GM18508 (cell line): ENCODE measurements around the gene DEDD.
A peak's percentile ranks its signal among the peaks of the same experiment; 100 is the strongest.

Experiments
- ATAC-seq: cut with Tn5 transposase; IDR thresholded peaks from one replicate; pipeline ENCODE4 v1.9.1; 2021; ENCODE audit warnings: moderate number of reproducible peaks; ENCODE audit not compliant: insufficient read depth, unreplicated experiment

DEDD gene

GRCh38 chr1:161164901-161165610, 32.6 kb upstream of the DEDD start:
- ATAC-seq = no peak

DNA sequence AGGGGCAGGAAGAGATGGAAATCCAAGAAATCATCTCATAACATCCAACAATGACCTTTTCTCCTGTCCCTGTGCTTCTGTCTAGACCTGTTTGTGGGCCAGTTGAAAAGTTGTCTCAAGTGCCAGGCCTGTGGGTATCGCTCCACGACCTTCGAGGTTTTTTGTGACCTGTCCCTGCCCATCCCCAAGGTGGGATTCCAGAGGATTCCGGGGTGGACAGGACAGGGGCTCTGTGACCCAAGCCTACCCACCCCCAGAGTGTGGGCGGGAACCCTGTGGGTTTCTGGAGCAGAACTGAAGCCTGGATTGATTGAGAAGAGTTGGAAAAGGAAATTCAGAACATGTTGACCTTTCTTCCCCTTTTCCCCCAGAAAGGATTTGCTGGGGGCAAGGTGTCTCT, 31.3 kb upstream of the DEDD start:
- ATAC-seq = no peak

DNA sequence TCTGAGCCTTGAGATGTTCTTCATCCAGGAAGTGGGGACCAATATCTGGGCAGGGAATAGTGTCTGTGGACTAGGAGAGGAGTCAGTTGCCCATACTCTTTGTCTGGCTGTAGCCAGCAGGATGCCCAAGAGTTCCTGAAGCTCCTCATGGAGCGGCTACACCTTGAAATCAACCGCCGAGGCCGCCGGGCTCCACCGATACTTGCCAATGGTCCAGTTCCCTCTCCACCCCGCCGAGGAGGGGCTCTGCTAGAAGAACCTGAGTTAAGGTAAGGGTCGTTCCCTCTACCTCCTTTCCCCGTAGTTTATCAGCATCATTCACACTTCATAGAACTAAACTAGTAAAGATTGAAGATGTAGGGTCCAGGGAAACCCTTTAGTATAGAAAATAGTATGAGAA, 30.3 kb upstream of the DEDD start:
- ATAC-seq = no peak

DNA sequence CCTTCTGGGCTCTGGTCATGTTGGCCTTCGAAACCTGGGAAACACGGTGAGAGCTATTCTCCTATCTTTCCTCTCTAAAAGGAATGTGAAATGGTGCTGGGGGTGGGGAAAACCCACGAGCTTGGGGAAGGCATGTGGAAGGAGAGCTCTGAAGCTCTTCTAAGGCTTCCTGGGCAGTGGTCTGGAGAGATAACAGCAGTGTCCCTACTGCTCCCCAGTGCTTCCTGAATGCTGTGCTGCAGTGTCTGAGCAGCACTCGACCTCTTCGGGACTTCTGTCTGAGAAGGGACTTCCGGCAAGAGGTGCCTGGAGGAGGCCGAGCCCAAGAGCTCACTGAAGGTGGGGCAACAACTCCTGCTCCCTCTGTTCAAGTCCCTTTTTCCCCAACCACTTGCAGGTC, 29.6 kb upstream of the DEDD start:
- no peak for ATAC-seq

GRCh38 chr1:161161652-161162051, 29.2 kb upstream of the DEDD start:
- ATAC-seq = no peak

DNA sequence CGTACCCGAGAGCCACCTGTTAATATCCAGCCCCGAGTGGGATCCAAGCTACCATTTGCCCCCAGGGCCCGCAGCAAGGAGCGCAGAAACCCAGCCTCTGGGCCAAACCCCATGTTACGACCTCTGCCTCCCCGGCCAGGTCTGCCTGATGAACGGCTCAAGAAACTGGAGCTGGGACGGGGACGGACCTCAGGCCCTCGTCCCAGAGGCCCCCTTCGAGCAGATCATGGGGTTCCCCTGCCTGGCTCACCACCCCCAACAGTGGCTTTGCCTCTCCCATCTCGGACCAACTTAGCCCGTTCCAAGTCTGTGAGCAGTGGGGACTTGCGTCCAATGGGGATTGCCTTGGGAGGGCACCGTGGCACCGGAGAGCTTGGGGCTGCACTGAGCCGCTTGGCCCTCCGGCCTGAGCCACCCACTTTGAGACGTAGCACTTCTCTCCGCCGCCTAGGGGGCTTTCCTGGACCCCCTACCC, 28.2 kb upstream of the DEDD start:
- ATAC-seq = no peak

- ATAC-seq = no peak
Observed at GRCh38 chr1:161159913-161160243, 27.4 kb upstream of the DEDD start.

DNA sequence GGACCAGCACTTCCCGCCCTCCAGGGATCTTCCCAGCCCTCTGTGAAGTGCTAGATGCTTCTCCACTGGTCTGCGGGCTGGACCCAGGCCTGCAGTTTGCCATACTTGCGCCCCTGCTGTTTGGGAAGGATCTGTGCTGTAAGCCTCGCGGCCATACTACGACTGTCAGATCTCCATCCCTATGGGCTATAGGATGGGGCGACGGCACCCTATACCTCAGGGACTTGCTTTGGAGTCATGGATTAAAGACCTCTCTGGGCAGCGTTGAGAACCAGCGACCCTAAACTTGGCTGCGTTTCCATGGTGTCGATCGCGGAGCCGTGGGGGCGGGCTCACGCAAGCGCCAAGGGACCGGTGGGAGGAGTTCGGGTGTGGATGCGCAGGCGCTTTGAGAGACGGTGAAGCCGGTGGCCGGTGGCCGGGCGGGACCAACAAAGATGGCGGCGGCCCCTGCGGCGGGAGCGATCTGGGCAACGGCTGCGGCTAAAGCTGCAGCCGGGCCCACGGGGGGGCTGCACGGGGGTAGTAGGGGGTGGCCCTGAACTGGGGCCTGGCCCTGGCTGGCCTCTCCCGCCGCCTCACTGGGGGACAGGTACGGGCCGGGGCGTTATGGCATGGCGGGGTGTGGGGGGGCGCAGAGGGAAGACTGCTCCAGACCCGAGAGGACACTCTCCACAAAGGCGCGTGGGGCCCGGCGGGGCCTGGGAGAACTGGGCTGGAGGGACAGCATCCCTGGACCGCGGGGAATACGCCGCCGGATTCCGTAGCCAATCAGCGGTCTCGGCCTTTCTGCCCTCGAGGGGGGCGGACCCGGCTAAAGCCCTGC, 26.8 kb upstream of the DEDD start, which contains the start of gene USP21:
Gene USP21, plus strand, starts transcription at position 414 of the 826 bp plus-strand sequence. CDS start 1,141 bp downstream, outside the sequence.
- peak; percentile 44 for ATAC-seq

DNA sequence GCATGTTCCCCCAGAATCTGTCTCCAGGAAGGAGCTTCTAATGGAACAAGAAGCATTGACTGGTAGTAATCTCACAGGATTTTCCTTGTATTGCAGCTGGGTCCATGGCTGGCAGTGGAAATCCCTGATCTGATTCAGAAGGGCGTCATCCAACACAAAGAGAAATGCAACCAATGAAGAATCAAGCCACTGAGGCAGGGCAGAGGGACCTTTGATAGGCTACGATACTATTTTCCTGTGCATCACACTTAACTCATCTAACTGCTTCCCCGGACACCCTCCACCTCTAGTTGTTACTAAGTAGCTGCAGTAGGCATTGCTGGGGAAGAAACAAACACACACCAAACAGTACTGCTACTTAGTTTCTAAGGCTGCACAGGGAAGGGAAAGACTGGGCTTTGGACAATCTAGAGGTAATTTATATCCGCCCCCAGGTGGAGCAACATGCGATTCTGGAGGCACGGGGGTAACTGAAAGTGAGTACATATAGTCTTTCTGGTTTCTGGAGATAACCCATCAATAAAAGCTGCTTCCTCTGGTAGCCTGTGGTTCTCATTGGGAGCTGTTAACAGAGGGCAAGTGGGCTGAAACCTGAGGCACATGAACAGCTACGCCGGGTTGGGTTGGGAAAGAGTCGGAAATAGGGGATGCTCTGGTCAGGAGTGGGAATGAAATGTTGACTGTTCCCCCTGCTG, 26.0 kb upstream of the DEDD start:
- ATAC-seq = no peak

DNA sequence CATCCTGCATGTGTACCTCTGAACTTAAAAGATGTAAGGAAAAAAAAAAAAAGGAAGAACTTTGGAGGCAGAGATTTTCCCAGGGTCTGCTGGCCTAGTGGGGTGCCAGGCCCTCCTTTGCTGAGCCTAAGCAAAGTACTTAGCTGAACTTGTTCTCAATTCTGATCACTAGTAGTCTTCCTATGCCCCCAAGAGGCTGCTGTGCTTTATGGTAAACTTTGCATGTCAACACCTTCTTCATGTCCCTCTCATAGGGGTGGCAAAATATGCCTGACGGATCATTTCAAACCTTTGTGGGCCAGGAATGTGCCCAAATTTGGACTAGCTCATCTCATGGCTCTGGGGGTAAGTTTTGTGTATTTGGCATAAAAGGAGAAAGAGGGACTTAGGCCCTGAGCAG, 25.4 kb upstream of the DEDD start:
- no peak for ATAC-seq

- peak; percentile 51 for ATAC-seq
Observed at GRCh38 chr1:161153682-161154337, 21.3 kb upstream of the DEDD start, which contains the start of gene UFC1. Gene UFC1 (plus strand): TSS chr1:161153978. CDS start chr1:161153998, 20 bp downstream.

- no peak for ATAC-seq
Observed at GRCh38 chr1:161153176-161153575, 20.7 kb upstream of the DEDD start.

DNA sequence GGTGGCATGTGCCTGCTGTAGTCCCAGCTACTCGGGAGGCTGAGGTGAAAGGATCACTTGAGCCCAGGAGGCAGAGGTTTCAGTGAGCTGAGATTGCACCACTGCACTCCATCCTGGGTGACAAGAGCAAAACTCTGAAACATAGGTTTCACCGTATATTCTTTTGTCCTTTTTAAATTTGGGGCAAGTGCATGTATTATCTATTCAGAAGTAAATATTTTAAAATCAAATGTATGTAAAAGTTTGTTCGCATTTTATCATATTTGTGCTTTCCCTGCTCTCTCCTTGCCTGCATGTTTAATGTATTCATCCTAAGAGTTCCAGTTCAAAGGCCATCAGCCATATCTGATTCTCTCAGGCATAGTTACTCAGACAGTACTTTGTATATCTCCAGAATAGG, 13.4 kb upstream of the DEDD start:
- ATAC-seq = no peak

DNA sequence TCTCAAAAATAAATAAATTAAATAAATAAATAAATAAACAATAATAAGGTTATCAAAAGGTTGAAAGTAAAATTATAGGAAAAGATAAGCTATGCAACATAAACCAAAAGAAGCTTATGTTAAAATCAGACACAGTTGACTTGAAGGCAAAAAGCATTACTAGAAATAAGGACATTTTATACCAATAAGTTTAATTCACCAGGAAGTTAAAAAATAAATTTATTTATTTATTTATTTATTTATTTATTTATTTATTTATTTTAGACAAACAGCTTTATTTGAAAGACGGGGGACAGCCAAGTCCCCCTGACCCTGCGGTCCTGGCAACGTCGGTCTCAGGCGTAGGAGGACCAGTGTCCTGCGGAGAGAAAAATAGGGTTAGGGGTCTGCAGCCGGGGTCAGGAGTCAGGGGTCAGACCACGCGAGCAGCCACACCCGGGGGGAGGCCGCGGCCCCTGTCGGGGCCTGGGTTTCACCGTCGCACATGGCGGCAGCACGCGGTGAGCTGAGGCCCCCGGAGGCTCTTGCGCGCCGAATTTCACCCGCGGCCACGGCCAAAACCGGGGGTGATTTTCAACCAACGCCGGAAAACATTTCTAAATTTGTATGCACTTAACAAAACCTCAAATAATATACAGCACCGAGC, 8.4 kb upstream of the DEDD start:
- ATAC-seq = no peak

- no peak for ATAC-seq
Observed at GRCh38 chr1:161139766-161140165, 7.3 kb upstream of the DEDD start.

DNA sequence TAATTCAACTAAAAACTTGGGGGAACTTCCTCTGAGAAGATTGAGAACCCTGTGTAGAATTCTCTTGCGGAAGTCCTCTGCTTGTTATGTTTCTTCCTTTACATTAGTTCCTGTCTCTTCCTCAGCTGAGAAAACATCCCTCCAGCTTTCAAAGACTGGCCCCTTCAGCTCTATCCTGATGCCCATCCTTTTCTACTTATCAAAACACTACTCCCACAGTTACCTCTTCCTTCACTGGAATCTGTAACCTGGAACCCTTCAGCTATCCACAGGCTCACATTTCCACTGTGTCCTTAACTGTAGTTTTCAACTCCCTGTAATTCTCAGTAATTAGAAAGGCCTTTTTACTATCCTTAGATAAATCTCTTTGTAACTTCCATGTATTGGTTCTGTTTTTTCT, 6.0 kb upstream of the DEDD start:
- no peak for ATAC-seq

- ATAC-seq = no peak
Observed at GRCh38 chr1:161137881-161138280, 5.4 kb upstream of the DEDD start.

- no peak for ATAC-seq
Observed at GRCh38 chr1:161133220-161133740, 813 bp upstream of the DEDD start.

DNA sequence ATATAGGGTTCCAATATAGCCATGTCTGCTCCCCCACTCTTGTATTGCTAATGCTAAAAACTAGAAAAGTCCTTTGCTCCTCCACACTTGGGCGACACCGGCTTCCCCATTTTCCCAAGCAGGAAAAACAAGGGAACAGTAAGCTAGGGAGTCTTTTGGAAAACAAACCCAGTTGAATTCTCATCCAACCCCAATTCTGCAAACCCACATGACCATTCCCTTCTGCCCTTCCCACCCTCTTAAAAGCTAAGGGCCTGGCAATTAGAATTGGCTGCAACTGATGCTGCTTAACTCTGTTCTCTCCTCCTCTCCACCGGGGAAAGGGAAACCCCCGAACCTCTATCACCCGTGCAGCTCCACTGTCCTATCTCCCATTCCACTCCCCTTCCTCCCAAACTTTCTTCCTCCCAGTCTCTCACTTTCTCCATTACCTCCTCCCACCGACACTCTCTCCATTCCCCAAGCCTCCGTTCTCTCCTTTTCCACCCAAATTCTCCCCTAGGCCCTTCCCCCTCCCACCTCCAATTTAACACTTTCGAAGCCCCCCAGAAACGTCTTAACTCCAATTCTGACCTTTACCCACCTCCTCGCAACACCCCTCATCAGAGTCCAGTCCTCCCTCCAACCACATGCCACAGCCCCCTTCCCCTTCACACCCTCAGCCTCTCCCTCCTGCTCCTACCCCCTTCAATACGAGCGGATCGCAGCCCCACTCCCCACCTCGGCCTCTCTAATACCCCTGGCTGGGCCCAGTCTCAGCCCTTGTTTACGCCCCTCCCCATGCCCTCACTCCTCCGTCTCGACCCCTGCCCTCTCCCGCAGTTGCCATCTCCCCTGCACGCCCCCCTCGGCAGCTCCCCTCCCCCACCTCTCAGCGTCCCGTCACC, 701 bp downstream of the DEDD start:
- ATAC-seq = no peak
